MM.1S (cell line): ENCODE measurements around the gene WBP1.

Source experiments
- EZH2 ChIP-seq: fragments of 300-600 bp; sonication (generic); optimal IDR thresholded peaks from 2 replicates; pipeline ENCODE3; 2017; ENCODE audit warnings: low read depth, mild to moderate bottlenecking, antibody characterized with exemption, low read length, mixed read lengths
- EZH2phosphoT487 ChIP-seq: fragments of 300-600 bp; sonication (generic); IDR thresholded peaks from 2 replicates; pipeline ENCODE4 v1.6.1; 2018; ENCODE audit warnings: antibody characterized with exemption, low read length

DNA sequence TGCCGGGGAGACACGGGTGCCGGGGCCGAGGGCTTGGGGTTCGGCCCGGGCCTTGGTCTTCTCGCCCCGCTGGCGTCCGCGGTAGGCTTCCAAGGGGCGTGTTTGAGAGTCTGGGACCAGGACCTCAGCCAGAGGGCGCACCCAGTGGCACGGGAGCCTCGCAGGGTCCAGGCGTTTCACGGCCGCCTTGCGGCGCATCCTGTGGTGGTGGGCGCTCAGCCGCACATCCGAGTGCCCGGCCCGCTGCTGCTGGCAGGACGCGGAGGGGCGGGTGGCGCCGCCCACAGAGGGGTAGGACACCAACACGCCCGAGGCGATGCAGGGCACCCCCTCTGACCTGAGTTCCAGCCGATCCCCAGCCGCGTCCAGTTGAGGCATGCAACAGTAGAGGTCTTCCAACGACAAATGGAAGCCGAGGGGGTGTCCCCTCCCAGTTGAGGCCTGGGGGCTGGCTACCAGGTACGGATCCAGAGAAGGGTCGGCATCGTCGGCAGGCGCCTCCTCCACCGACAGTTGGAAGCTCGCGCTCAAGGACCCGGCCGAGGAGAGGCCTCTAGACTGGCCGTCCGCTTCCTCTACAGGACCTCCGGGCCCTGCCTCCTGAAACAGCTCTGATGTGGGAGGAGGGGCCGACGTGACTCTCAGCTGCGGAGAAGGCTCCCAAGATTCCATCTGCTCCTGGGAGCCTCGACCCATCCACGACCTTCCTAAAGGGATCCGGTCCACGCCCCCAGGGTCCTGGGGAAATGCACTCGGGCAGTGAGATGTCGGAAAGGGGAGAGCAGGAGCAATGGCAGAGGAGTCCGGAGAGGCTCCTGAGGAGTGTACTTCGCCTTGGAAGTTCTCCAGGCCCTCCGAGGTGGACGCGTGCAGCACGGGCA, 43.1 kb upstream of the WBP1 start:
- TF ChIP-seq EZH2phosphoT487 (no peak), EZH2 (no peak)
